B cell (primary cell): ENCODE results near the gene NYAP2.

Experiments used
- CTCF ChIP-seq: fragments of 200-600 bp; IDR thresholded peaks from one replicate; pipeline ENCODE4 v1.8.0; 2022; ENCODE audit warnings: antibody characterized with exemption, mild to moderate bottlenecking
- EZH2 ChIP-seq: IDR thresholded peaks from 2 replicates; pipeline ENCODE4 v1.6.1; 2012; ENCODE audit warnings: borderline replicate concordance, low read depth, mild to moderate bottlenecking, moderate library complexity, low read length; ENCODE audit not compliant: insufficient read depth, poor library complexity, severe bottlenecking

- TF ChIP-seq CTCF (peak; percentile 84), EZH2 (no peak)
Measured at GRCh38 chr2:225668606-225669266, 269.2 kb downstream of the NYAP2 start.
